Mesothelial cell of epicardium (in vitro differentiated cells): Measurements from ENCODE around the gene RNF141. TPM values are rescaled to one million over a fixed set of nuclear protein-coding genes. Genes with fewer than 3 reads are reported as not detected.
A peak's percentile ranks its signal among the peaks of the same experiment; 100 is the strongest.

Experiments
- DNase-seq, 2 experiments: peaks; one replicate each; pipeline ENCODE4 v3.0.0; 2021; ENCODE audit warnings: low spot score in 2 of 2; ENCODE audit not compliant: unreplicated experiment in 2 of 2
- H3K27ac Mint-ChIP-seq: 2 replicates; pipeline ENCODE4 v1.8.0; 2021; ENCODE audit warnings: mixed read lengths
- H3K27me3 Mint-ChIP-seq: 2 replicates; pipeline ENCODE4 v1.8.0; 2021; ENCODE audit warnings: low read depth, mixed read lengths
- H3K36me3 Mint-ChIP-seq: 2 replicates; pipeline ENCODE4 v1.8.0; 2021; ENCODE audit warnings: mixed read lengths
- H3K4me1 Mint-ChIP-seq: 2 replicates; pipeline ENCODE4 v1.8.0; 2021; ENCODE audit warnings: mixed read lengths
- H3K4me3 Mint-ChIP-seq: 2 replicates; pipeline ENCODE4 v1.8.0; 2021; ENCODE audit warnings: mild to moderate bottlenecking, moderate library complexity, mixed read lengths
- H3K9me3 Mint-ChIP-seq: 2 replicates; pipeline ENCODE4 v1.8.0; 2021; ENCODE audit warnings: mixed read lengths
- total RNA-seq: library from RNA; stranded (reverse); gene quantifications from 3 replicates; pipeline ENCODE4 v1.2.1, GENCODE V29; 2021
- TF ChIP-seq, protein P1 (sequence below): fragments of 200-600 bp; sonication (generic); IDR thresholded peaks from one replicate; pipeline ENCODE4 v1.5.0; 2021; ENCODE audit warnings: antibody characterized with exemption; ENCODE audit not compliant: unreplicated experiment

RNF141 gene
- total RNA-seq, 1 donor from 2014 or later = 24.9 TPM

DNA sequence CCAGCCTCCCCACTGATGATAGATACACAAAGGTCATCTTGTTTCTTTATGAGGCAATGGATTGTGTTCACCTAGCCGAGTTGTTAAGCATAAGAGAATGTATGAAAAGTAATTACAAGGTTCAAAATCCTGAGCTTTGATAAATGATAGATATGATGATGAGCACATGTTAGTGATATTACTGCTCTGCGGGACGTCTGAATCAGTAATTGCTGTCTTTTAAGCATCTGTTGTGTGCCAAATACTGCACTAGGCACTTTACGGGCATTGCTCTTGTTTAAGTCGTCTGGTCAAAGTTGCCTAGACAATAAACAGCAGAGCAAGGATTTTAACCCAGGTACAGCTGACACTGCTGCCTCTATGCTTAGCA lies 559 bp upstream of the RNF141 start:
- Mint-ChIP-seq H3K4me1 (peaks cover 11% of the 10 kb centered on the region), H3K27me3 (peaks cover 2% of the 10 kb centered on the region), H3K4me3 (peak overlapping the region; percentile 93), H3K9me3 (peaks cover 6% of the 10 kb centered on the region), H3K36me3 (no peaks in the 10 kb centered on the region), H3K27ac (peak overlapping the region; percentile 86)
- DNase-seq = no peak
- TF ChIP-seq, protein P1, sequence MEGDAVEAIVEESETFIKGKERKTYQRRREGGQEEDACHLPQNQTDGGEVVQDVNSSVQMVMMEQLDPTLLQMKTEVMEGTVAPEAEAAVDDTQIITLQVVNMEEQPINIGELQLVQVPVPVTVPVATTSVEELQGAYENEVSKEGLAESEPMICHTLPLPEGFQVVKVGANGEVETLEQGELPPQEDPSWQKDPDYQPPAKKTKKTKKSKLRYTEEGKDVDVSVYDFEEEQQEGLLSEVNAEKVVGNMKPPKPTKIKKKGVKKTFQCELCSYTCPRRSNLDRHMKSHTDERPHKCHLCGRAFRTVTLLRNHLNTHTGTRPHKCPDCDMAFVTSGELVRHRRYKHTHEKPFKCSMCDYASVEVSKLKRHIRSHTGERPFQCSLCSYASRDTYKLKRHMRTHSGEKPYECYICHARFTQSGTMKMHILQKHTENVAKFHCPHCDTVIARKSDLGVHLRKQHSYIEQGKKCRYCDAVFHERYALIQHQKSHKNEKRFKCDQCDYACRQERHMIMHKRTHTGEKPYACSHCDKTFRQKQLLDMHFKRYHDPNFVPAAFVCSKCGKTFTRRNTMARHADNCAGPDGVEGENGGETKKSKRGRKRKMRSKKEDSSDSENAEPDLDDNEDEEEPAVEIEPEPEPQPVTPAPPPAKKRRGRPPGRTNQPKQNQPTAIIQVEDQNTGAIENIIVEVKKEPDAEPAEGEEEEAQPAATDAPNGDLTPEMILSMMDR = no peak

DNA sequence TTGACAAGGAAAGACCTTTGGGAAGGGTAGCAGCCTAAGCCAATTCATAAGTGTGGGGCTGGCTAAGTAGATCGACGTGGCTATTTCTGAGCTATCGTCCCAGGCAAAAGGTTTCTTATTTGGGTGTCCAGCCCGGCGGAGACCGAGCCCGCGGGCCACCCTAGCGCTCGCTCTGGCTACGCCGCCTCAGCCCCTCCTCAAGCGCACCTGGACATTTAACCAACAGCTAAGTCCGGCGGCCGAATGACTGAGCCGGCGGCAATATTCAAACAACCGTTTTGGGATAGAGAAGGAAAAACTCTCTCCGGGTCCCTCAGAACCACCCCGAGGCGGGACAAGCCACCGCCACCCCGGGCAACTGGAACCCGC lies 457 bp downstream of the RNF141 start:
- DNase-seq = peak in 1 of 2 experiments; percentile 63
- peak overlapping the region; percentile 94 for H3K27ac Mint-ChIP-seq
- no peaks in the 10 kb centered on the region for H3K9me3 Mint-ChIP-seq
- peaks cover 11% of the 10 kb centered on the region for H3K4me1 Mint-ChIP-seq
- H3K27me3 Mint-ChIP-seq = no peaks in the 10 kb centered on the region
- TF ChIP-seq, protein P1 = no peak
- H3K4me3 Mint-ChIP-seq = peak overlapping the region; percentile 93
- H3K36me3 Mint-ChIP-seq = no peaks in the 10 kb centered on the region

DNA sequence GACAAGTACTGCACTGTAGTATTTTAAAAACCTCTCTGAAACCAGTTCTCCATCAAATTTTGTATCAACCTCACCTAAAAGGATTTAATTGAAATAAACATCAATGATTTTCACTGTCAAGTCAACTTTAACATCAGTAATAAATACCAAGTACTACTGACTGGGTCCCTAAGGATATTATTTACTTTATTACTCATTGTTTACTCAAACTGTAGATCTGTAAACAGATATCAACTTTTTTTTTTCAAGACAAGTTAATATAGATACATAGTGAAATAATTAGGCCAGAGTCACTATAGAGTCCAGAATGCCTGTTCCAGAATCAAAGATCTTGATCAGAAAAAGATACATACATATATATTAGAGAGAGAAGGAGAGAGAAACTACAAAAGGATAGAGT lies 1.6 kb downstream of the RNF141 start:
- H3K9me3 Mint-ChIP-seq = no peaks in the 10 kb centered on the region
- TF ChIP-seq, protein P1 = no peak
- H3K36me3 Mint-ChIP-seq = no peaks in the 10 kb centered on the region
- no peak for DNase-seq
- H3K4me1 Mint-ChIP-seq = peaks cover 11% of the 10 kb centered on the region
- H3K4me3 Mint-ChIP-seq = peak overlapping the region; percentile 93
- H3K27ac Mint-ChIP-seq = no peak overlapping the region
- no peaks in the 10 kb centered on the region for H3K27me3 Mint-ChIP-seq

DNA sequence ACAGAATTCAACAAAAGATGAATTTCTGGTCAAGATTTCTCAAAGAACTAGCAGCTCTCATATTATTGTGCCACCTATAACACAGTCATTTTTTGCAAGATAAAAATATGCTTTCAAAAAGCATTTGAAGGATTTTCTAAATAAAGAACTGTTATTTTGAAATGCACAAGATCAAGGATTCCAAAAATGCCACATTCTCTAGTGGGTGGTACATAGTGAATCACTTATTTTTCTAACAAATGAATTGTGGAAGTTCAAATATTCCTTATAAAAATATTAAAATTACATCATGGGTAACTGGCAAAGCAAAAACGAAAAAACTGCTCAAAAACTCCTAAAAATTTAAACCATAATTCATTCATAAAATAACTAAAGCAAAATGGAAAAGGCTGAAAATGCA lies 2.1 kb downstream of the RNF141 start:
- TF ChIP-seq, protein P1 = no peak
- no peak overlapping the region for H3K4me3 Mint-ChIP-seq

DNA sequence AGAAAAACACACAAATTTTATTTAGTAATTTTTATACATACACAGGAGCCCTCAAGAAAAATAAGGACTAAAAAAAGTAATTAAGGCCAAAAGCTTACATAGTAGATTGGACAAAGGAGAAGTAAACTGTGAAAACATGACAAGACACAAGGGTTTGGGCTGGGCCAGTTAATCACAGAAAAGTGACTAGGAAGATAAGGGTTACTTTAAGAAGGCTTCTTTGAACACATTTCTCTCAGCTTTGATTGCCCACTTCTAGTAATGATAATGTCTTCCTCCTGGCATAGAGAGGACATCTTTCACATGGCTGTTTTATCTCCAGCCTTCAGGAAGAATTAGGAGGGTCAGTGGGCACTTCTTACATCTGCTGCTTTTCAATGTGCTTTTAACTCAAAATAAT lies 3.4 kb downstream of the RNF141 start:
- H3K27ac Mint-ChIP-seq = no peak overlapping the region
- TF ChIP-seq, protein P1 = no peak
- H3K27me3 Mint-ChIP-seq = no peaks in the 10 kb centered on the region
- H3K4me3 Mint-ChIP-seq = no peak overlapping the region
- peaks cover 3% of the 10 kb centered on the region for H3K36me3 Mint-ChIP-seq
- H3K9me3 Mint-ChIP-seq = no peaks in the 10 kb centered on the region
- peaks cover 11% of the 10 kb centered on the region for H3K4me1 Mint-ChIP-seq
- DNase-seq = no peak

More for the DNA sequence above, 2.1 kb downstream of the RNF141 start:
- DNase-seq = no peak
- H3K27me3 Mint-ChIP-seq = no peaks in the 10 kb centered on the region
- no peak overlapping the region for H3K27ac Mint-ChIP-seq
- H3K9me3 Mint-ChIP-seq = no peaks in the 10 kb centered on the region
- H3K36me3 Mint-ChIP-seq = no peaks in the 10 kb centered on the region
- H3K4me1 Mint-ChIP-seq = peaks cover 11% of the 10 kb centered on the region

DNA sequence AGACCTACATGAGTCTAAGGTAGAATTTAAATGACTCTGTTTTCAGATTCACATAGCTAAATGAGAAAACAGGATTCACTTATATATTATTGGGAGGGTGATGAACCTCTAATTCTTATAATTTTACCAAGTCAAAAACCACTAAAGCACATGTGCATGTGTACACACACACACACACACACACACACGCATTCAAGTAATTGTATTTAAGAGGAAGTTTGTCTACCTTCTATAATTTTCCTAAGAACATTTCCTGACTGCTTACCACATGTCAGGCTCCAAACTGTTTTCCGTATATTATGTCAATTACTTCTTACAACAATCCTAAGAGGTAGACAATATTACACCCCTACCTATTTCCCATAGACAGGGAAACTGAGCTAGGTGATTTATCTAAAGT lies 6.7 kb downstream of the RNF141 start:
- Mint-ChIP-seq H3K36me3 (peaks cover 16% of the 10 kb centered on the region), H3K27me3 (no peaks in the 10 kb centered on the region), H3K4me1 (no peaks in the 10 kb centered on the region), H3K27ac (no peak overlapping the region), H3K4me3 (no peak overlapping the region), H3K9me3 (no peaks in the 10 kb centered on the region)
- DNase-seq = no peak
- TF ChIP-seq, protein P1 = no peak
